H1 (cell line): Measurements from ENCODE around the gene CA9. TPM values are rescaled to one million over a fixed set of nuclear protein-coding genes. Genes with fewer than 3 reads are reported as not detected.

Experiments
- CTCF ChIA-PET: fragments of 300-600 bp; sonication (Branson Sonifier 250); formaldehyde crosslinking; loops from one replicate; lab custom pipeline; 2021; ENCODE audit not compliant: partially characterized antibody; lab: Charles Lee
- POLR2A ChIA-PET: fragments of 300-600 bp; sonication (Branson Sonifier 250); formaldehyde crosslinking; loops from one replicate; lab custom pipeline; 2021; ENCODE audit warnings: inconsistent platforms; ENCODE audit not compliant: partially characterized antibody; lab: Charles Lee
- DNase-seq, 2 experiments: peaks; one replicate each; pipeline versions ENCODE4 v3.0.0 to v3.0.0-alpha.2; 2010 to 2022; ENCODE audit warnings: low spot score in 2 of 2, low read depth in 1 of 2, mixed read lengths in 1 of 2
- FAIRE-seq: peaks from 2 replicates; lab custom pipeline; 2011; peaks lifted over from hg19 to GRCh38; lab: Jason Lieb, UNC
- H2AFZ ChIP-seq: 2 replicates; pipeline ENCODE4 v1.8.1; 2012; ENCODE audit warnings: low read length, inconsistent platforms
- H2AK5ac ChIP-seq: 2 replicates; pipeline ENCODE4 v1.6.1; 2013; ENCODE audit warnings: low read depth, low read length
- H2BK120ac ChIP-seq: replicated peaks from 2 replicates; pipeline ENCODE3; 2013; ENCODE audit warnings: low read depth, low read length, inconsistent platforms
- H2BK12ac ChIP-seq: 2 replicates; pipeline ENCODE4 v1.6.1; 2013; ENCODE audit warnings: low read depth, low read length
- H2BK15ac ChIP-seq: 2 replicates; pipeline ENCODE4 v1.6.1; 2013; ENCODE audit warnings: low read length
- H2BK20ac ChIP-seq: 2 replicates; pipeline ENCODE4 v1.6.1; 2013; ENCODE audit warnings: low read length
- H2BK5ac ChIP-seq: 2 replicates; pipeline ENCODE4 v1.6.1; 2013; ENCODE audit warnings: low read depth, low read length
- H3K14ac ChIP-seq: 2 replicates; pipeline ENCODE4 v1.6.1; 2013; ENCODE audit warnings: inconsistent platforms; ENCODE audit not compliant: insufficient read length
- H3K18ac ChIP-seq: 2 replicates; pipeline ENCODE4 v1.6.1; 2013; ENCODE audit warnings: low read length; ENCODE audit errors: extremely low read depth
- H3K23ac ChIP-seq: 2 replicates; pipeline ENCODE4 v1.6.1; 2013; ENCODE audit warnings: inconsistent platforms; ENCODE audit not compliant: insufficient read length
- H3K23me2 ChIP-seq: 2 replicates; pipeline ENCODE4 v1.6.1; 2013; ENCODE audit warnings: low read depth, low read length
- H3K27ac ChIP-seq: 2 replicates; pipeline ENCODE4 v1.6.1; 2011; ENCODE audit warnings: low read depth, low read length, inconsistent platforms
- H3K27me3 ChIP-seq, 4 experiments: replicated peaks in 1 of 4; 1 replicate in 1 of 4; 2 replicates in 3 of 4; pipeline versions ENCODE4 v1.6.1 to v1.8.1; 2011 to 2013; ENCODE audit warnings: low read length in 3 of 4, mild to moderate bottlenecking in 3 of 4, inconsistent platforms in 2 of 4, mixed read lengths in 2 of 4, moderate library complexity in 1 of 4; ENCODE audit not compliant: control insufficient read depth in 3 of 4, insufficient read depth in 3 of 4; ENCODE audit errors: extremely low read depth in 1 of 4
- H3K36me3 ChIP-seq, 4 experiments: 2 replicates each; pipeline versions ENCODE4 v1.6.1 to v1.8.1; 2011 to 2013; ENCODE audit warnings: mild to moderate bottlenecking in 4 of 4, low read length in 3 of 4, moderate library complexity in 2 of 4, control low read depth in 1 of 4, inconsistent platforms in 1 of 4; ENCODE audit not compliant: insufficient read depth in 4 of 4, control insufficient read depth in 2 of 4
- H3K4ac ChIP-seq: replicated peaks from 2 replicates; pipeline ENCODE3; 2013; ENCODE audit warnings: low read length, low read depth, mixed read lengths, inconsistent platforms; ENCODE audit not compliant: insufficient read length
- H3K4me1 ChIP-seq, 4 experiments: replicated peaks in 1 of 4; 1 replicate in 1 of 4; 2 replicates in 3 of 4; pipeline versions ENCODE4 v1.6.1 to v1.8.1; 2011 to 2013; ENCODE audit warnings: low read length in 3 of 4, inconsistent platforms in 2 of 4, mixed read lengths in 1 of 4; ENCODE audit not compliant: insufficient read depth in 4 of 4, control insufficient read depth in 3 of 4
- H3K4me2 ChIP-seq, 2 experiments: 2 replicates each; pipeline versions ENCODE4 v1.6.1 to v1.8.1; 2011 to 2013; ENCODE audit warnings: low read depth in 2 of 2, low read length in 2 of 2, control low read depth in 1 of 2, inconsistent platforms in 1 of 2, mild to moderate bottlenecking in 1 of 2; ENCODE audit not compliant: insufficient read depth in 1 of 2
- H3K4me3 ChIP-seq, 4 experiments: fragments of 200-600, 300-600 bp in 1 of 4; sonication (generic), shearing (Covaris generic), sonication (Bioruptor Twin) in 1 of 4; 2 replicates each; pipeline versions ENCODE4 v1.5.1 to v1.8.1; 2011 to 2016; ENCODE audit warnings: low read length in 4 of 4, low read depth in 3 of 4, control low read depth in 2 of 4, inconsistent platforms in 2 of 4, mild to moderate bottlenecking in 2 of 4, mixed read lengths in 1 of 4, moderate library complexity in 1 of 4; ENCODE audit not compliant: insufficient read depth in 2 of 4; ENCODE audit errors: extremely low read depth in 1 of 4
- H3K56ac ChIP-seq: replicated peaks from 2 replicates; pipeline ENCODE3; 2013; ENCODE audit warnings: low read depth, mild to moderate bottlenecking, mixed read lengths, low read length, inconsistent platforms; ENCODE audit not compliant: insufficient read length
- H3K79me1 ChIP-seq: 2 replicates; pipeline ENCODE4 v1.6.1; 2013; ENCODE audit warnings: low read depth, low read length, control low read depth
- H3K79me2 ChIP-seq, 2 experiments: 2 replicates each; pipeline versions ENCODE4 v1.6.1 to v1.8.1; 2012 to 2013; ENCODE audit warnings: low read length in 2 of 2, mild to moderate bottlenecking in 2 of 2, inconsistent platforms in 1 of 2; ENCODE audit not compliant: insufficient read depth in 2 of 2, control insufficient read depth in 1 of 2
- H3K9ac ChIP-seq, 4 experiments: replicated peaks in 1 of 4; 1 replicate in 1 of 4; 2 replicates in 3 of 4; pipeline versions ENCODE4 v1.6.1 to v1.8.1; 2011 to 2013; ENCODE audit warnings: low read depth in 3 of 4, low read length in 3 of 4, control low read depth in 2 of 4, mild to moderate bottlenecking in 2 of 4, moderate library complexity in 2 of 4, inconsistent platforms in 1 of 4; ENCODE audit errors: extremely low read depth in 1 of 4
- H3K9me3 ChIP-seq, 2 experiments: 2 replicates each; pipeline versions ENCODE4 v1.6.1 to v1.8.1; 2012 to 2013; ENCODE audit warnings: mild to moderate bottlenecking in 2 of 2, moderate library complexity in 2 of 2, control low read depth in 1 of 2, inconsistent platforms in 1 of 2, low read depth in 1 of 2, low read length in 1 of 2, mixed read lengths in 1 of 2; ENCODE audit not compliant: insufficient read depth in 2 of 2
- H4K20me1 ChIP-seq, 2 experiments: replicated peaks in 1 of 2; 2 replicates each; pipeline versions ENCODE3 to v1.8.1; 2011 to 2013; ENCODE audit warnings: inconsistent platforms in 2 of 2, low read length in 2 of 2, mild to moderate bottlenecking in 1 of 2; ENCODE audit not compliant: insufficient read depth in 2 of 2, control insufficient read depth in 1 of 2
- H4K5ac ChIP-seq: 2 replicates; pipeline ENCODE4 v1.6.1; 2013; ENCODE audit warnings: low read length, low read depth, mixed read lengths, inconsistent platforms; ENCODE audit not compliant: insufficient read length
- H4K8ac ChIP-seq: 2 replicates; pipeline ENCODE4 v1.8.0; 2013; ENCODE audit warnings: mild to moderate bottlenecking, moderate library complexity, low read length, inconsistent platforms; ENCODE audit not compliant: insufficient read depth; ENCODE audit errors: extremely low read depth
- H4K91ac ChIP-seq: replicated peaks from 2 replicates; pipeline ENCODE3; 2013; ENCODE audit warnings: low read length, mixed read lengths, inconsistent platforms; ENCODE audit not compliant: insufficient read length
- CBX5 ChIP-seq: fragments of 300-800, 300-1000 bp; sonication (generic); IDR thresholded peaks from 2 replicates; pipeline ENCODE4 v1.7.1; 2016; ENCODE audit warnings: antibody characterized with exemption, low read length, low read depth
- CTCF ChIP-seq, 3 experiments: IDR thresholded peaks; 1 replicate in 2 of 3; 2 replicates in 1 of 3; pipeline versions ENCODE4 v1.5.1 to v1.6.1; 2011; ENCODE audit warnings: low read length in 3 of 3, mild to moderate bottlenecking in 3 of 3, inconsistent platforms in 2 of 3, low read depth in 1 of 3, moderate library complexity in 1 of 3; ENCODE audit not compliant: insufficient read depth in 1 of 3; ENCODE audit errors: control extremely low read depth in 1 of 3
- GTF2F1 ChIP-seq: IDR thresholded peaks from 2 replicates; pipeline ENCODE4 v1.6.1; 2012; ENCODE audit warnings: low read depth, low read length, improper control_type of control experiment, borderline replicate concordance
- JUND ChIP-seq: IDR thresholded peaks from 2 replicates; pipeline ENCODE4 v1.6.1; 2011; ENCODE audit warnings: mild to moderate bottlenecking, improper control_type of control experiment, low read length
- KDM4A ChIP-seq: IDR thresholded peaks from one replicate; pipeline ENCODE4 v1.7.1; 2012; ENCODE audit warnings: low read depth, mild to moderate bottlenecking, moderate library complexity, low read length, inconsistent platforms; ENCODE audit not compliant: severe bottlenecking
- MAFK ChIP-seq: IDR thresholded peaks from 2 replicates; pipeline ENCODE4 v1.6.1; 2012; ENCODE audit warnings: low read depth, mild to moderate bottlenecking, improper control_type of control experiment, low read length
- RBBP5 ChIP-seq: IDR thresholded peaks from 2 replicates; pipeline ENCODE4 v1.7.1; 2012; ENCODE audit warnings: low read depth, mild to moderate bottlenecking, inconsistent platforms, low read length, moderate library complexity, borderline replicate concordance
- RFX5 ChIP-seq: IDR thresholded peaks from 2 replicates; pipeline ENCODE4 v1.6.1; 2011; ENCODE audit warnings: low read depth, low read length, improper control_type of control experiment, borderline replicate concordance
- SIN3A ChIP-seq, 2 experiments: IDR thresholded peaks in 1 of 2; conservative IDR thresholded peaks in 1 of 2; 2 replicates each; pipeline ENCODE4 v1.6.1; 2011 to 2012; ENCODE audit warnings: low read length in 2 of 2, improper control_type of control experiment in 1 of 2, low read depth in 1 of 2, mild to moderate bottlenecking in 1 of 2
- SP4 ChIP-seq: IDR thresholded peaks from 2 replicates; pipeline ENCODE4 v1.6.1; 2012; ENCODE audit warnings: low read length, inconsistent platforms
- TAF7 ChIP-seq: optimal IDR thresholded peaks from 2 replicates; pipeline ENCODE3; 2011; ENCODE audit warnings: low read depth, mild to moderate bottlenecking, inconsistent platforms, low read length, moderate library complexity, borderline replicate concordance
- WGBS, 2 experiments: shearing (Covaris generic) in 1 of 2; methylation state at CpG; one replicate each; pipeline versions ENCODE4 v1.1.6 to v1.1.7; 2013 to 2015; ENCODE audit warnings: low lambda C conversion rate in 2 of 2, mixed read lengths in 2 of 2, inconsistent platforms in 1 of 2, low coverage in 1 of 2, missing lambda C conversion rate in 1 of 2; ENCODE audit not compliant: insufficient replicate concordance in 2 of 2, insufficient coverage in 1 of 2, insufficient read length in 1 of 2; ENCODE audit errors: extremely low coverage in 1 of 2, missing lambda C conversion rate in 1 of 2; 5-methylcytosine and 5-hydroxymethylcytosine counted together
- polyA plus RNA-seq, 7 experiments: library from polyadenylated mRNA; depleted of rRNA in 3 of 7; stranded (reverse) in 5 of 7; unstranded in 2 of 7; fragments of >200 nt in 5 of 7; fragments of 200-250 nt in 2 of 7; gene quantifications; 1 replicate in 5 of 7; 2 replicates in 1 of 7; 4 replicates in 1 of 7; pipeline versions ENCODE4 v1.2.1 to v1.2.3, GENCODE V29; 2011 to 2013; ENCODE audit warnings: missing spikeins in 2 of 7, mixed read lengths in 2 of 7
- total RNA-seq: library from RNA; stranded (reverse); fragmentation: NEBNext Ultra II Directional; extraction: Animal tissue kit (Norgen Biotek cat#: 25700); gene quantifications from 2 replicates; pipeline ENCODE4 v1.2.1, GENCODE V29; 2021

CA9 gene
- total and polyA plus RNA-seq, 2 of the 8 experiments (the other 6 are each of a cell fraction or from before 2014, with no cell fraction given) = 1.3 to 1.8 TPM

GRCh38 chr9:35679091-35679490, 5.4 kb downstream of the CA9 start:
- WGBS, 2 experiments = 86% methylated on average over 5 of the region's 5 CpGs; no CpG with 5 or more reads in 1 of the 2 experiments
- Histone ChIP-seq H2BK20ac (no peak overlapping the region), H3K36me3 (peaks cover 5 to 23% (median 13%) of the 10 kb centered on the region in 4 experiments; a peak in 6 of 8 replicates), H3K27me3 (peaks cover 0 to 3% (median 1%) of the 10 kb centered on the region in 4 experiments; a peak in 3 of 7 replicates), H3K27ac (no peak overlapping the region), H3K56ac (no peak overlapping the region), H4K91ac (no peak overlapping the region), H2AK5ac (no peak overlapping the region), H2AFZ (no peak overlapping the region), H3K9me3 (no peaks in the 10 kb centered on the region), H3K9ac (no peak overlapping the region), H4K20me1 (peaks cover 2 to 3% of the 10 kb centered on the region in 2 experiments), H2BK15ac (no peak overlapping the region), H3K23me2 (peaks cover 2% of the 10 kb centered on the region; the same call in 1 of the 2 replicates), H3K4me1 (peaks cover 0 to 12% (median 4%) of the 10 kb centered on the region in 4 experiments; a peak in 5 of 7 replicates), H3K79me2 (no peaks in the 10 kb centered on the region), H3K23ac (no peak overlapping the region), H4K8ac (no peak overlapping the region), H3K4ac (no peak overlapping the region), H2BK12ac (no peak overlapping the region), H3K4me2 (no peak overlapping the region), H4K5ac (no peak overlapping the region), H3K18ac (no peak overlapping the region), H3K14ac (no peak overlapping the region), H2BK5ac (no peak overlapping the region), H3K79me1 (no peaks in the 10 kb centered on the region), H3K4me3 (no peak overlapping the region), H2BK120ac (no peak overlapping the region)
- ChIA-PET CTCF (interaction anchor here (0.7 to 2.8 kb wide), 7 partner anchors 9 to 32 kb away, joined by 3 to 23 read pairs (median 6); partner anchors contain the start of genes CCDC107 and RMRP), POLR2A (interaction anchor here (1.0 to 8.4 kb wide), 5 partner anchors 9 to 49 kb away, joined by 3 to 55 read pairs (median 5); partner anchors contain the start of genes ARHGEF39 and TPM2)
- no peak for DNase-seq
- no peak for FAIRE-seq
- no peak for TF ChIP-seq TAF7
- no peak for TF ChIP-seq KDM4A
- no peak for TF ChIP-seq GTF2F1
- no peak for TF ChIP-seq MAFK
- no peak for TF ChIP-seq CTCF (IDR thresholded peaks at IDR 0.05; ENCODE audit: control extremely low read depth in 1 of 3, insufficient read depth in 1 of 3, low read depth in 1 of 3, low read length in 3 of 3)
- no peak for TF ChIP-seq JUND
- TF ChIP-seq RBBP5 = no peak
- no peak for TF ChIP-seq SIN3A (conservative IDR thresholded peaks at IDR 0.05 in 1 of 2, IDR thresholded peaks at IDR 0.05 in 1 of 2; ENCODE audit: low read depth in 1 of 2, low read length in 2 of 2)
- TF ChIP-seq RFX5 = no peak
- TF ChIP-seq CBX5 = no peak
- TF ChIP-seq SP4 = no peak
